GM12878 (cell line): ENCODE data around the gene UBASH3A. TPM values are rescaled to one million over a fixed set of nuclear protein-coding genes. Genes with fewer than 3 reads are reported as not detected.

Experiments
- ATAC-seq: fragments of 200-7000 bp; cut with Tn5 transposase; 3 replicates; pipeline ENCODE4 v1.9.1; 2020; ENCODE audit warnings: mild to moderate bottlenecking, moderate library complexity
- BruUV-seq: library from RNA; stranded (reverse); fragments of 400-500 nt; replicated peaks from 2 replicates; lab custom pipeline; 2021; lab: Mats Ljungman, UMichigan
- CTCF ChIA-PET: fragments of 300-600 bp; sonication (Branson Sonifier 250); formaldehyde crosslinking; extraction: SDS; loops from one replicate; lab custom pipeline; 2021; ENCODE audit warnings: inconsistent platforms; lab: Yijun Ruan, JAX
- POLR2A ChIA-PET: fragments of 350-600 bp; formaldehyde crosslinking; extraction: SDS; loops from one replicate; lab custom pipeline; 2021; ENCODE audit warnings: inconsistent platforms; lab: Charles Lee
- RAD21 ChIA-PET: fragments of 300-600 bp; sonication (Branson Sonifier 250); formaldehyde crosslinking; loops from one replicate; lab custom pipeline; 2023; ENCODE audit warnings: antibody characterized with exemption; ENCODE audit not compliant: unreplicated experiment; lab: Charles Lee
- SMC1A ChIA-PET: fragments of 300-600 bp; sonication (Branson Sonifier 250); formaldehyde crosslinking; loops from one replicate; lab custom pipeline; 2023; ENCODE audit not compliant: unreplicated experiment, uncharacterized antibody; lab: Charles Lee
- DNase-seq: peaks from one replicate; pipeline ENCODE4 v3.0.0-alpha.2; 2011; ENCODE audit warnings: low read depth, low spot score
- FAIRE-seq: peaks from 3 replicates; lab custom pipeline; 2011; peaks lifted over from hg19 to GRCh38; lab: Jason Lieb, UNC
- H2AFZ ChIP-seq: 2 replicates; pipeline ENCODE4 v1.6.0; 2011; ENCODE audit warnings: low read depth, low read length, control low read depth; ENCODE audit not compliant: control insufficient read depth
- H3K27ac ChIP-seq: 2 replicates; pipeline ENCODE4 v1.5.1; 2011; ENCODE audit warnings: control low read depth; ENCODE audit not compliant: control insufficient read depth, insufficient read depth
- H3K27me3 ChIP-seq, 2 experiments: replicated peaks in 1 of 2; 2 replicates each; pipeline versions ENCODE4 v1.6.0 to v1.6.1; 2011; ENCODE audit warnings: low read length in 1 of 2; ENCODE audit not compliant: control insufficient read depth in 2 of 2, insufficient read depth in 2 of 2
- H3K36me3 ChIP-seq, 2 experiments: 2 replicates each; pipeline ENCODE4 v1.5.1; 2011; ENCODE audit warnings: low read length in 1 of 2; ENCODE audit not compliant: control insufficient read depth in 2 of 2, insufficient read depth in 2 of 2
- H3K4me1 ChIP-seq: 2 replicates; pipeline ENCODE4 v1.6.1; 2011; ENCODE audit warnings: mild to moderate bottlenecking, low read length, moderate library complexity, mixed read lengths; ENCODE audit not compliant: control insufficient read depth, insufficient read depth
- H3K4me2 ChIP-seq: 2 replicates; pipeline ENCODE4 v1.6.0; 2011; ENCODE audit warnings: control low read depth; ENCODE audit not compliant: control insufficient read depth, insufficient read depth
- H3K4me3 ChIP-seq: fragments of 200-600 bp; sonication (generic); 2 replicates; pipeline ENCODE4 v1.5.1; 2016
- H3K79me2 ChIP-seq: 2 replicates; pipeline ENCODE4 v1.6.0; 2011; ENCODE audit warnings: low read length; ENCODE audit not compliant: control insufficient read depth, insufficient read depth
- H3K9ac ChIP-seq: 2 replicates; pipeline ENCODE4 v1.8.0; 2011; ENCODE audit warnings: low read length, control low read depth, mixed read lengths; ENCODE audit not compliant: control insufficient read depth, insufficient read depth
- H3K9me3 ChIP-seq: replicated peaks from 3 replicates; pipeline ENCODE4 v1.5.1; 2011; ENCODE audit warnings: mild to moderate bottlenecking, low read length; ENCODE audit not compliant: control insufficient read depth, insufficient read depth
- H4K20me1 ChIP-seq: 2 replicates; pipeline ENCODE4 v1.6.0; 2011; ENCODE audit not compliant: control insufficient read depth, insufficient read depth
- ATF7 ChIP-seq: fragments of 450-650 bp; IDR thresholded peaks from 2 replicates; pipeline ENCODE4 v1.6.1; 2016; ENCODE audit warnings: low read depth, mild to moderate bottlenecking
- CHD2 ChIP-seq: IDR thresholded peaks from 2 replicates; pipeline ENCODE4 v1.6.1; 2011; ENCODE audit warnings: low read depth, low read length, improper control_type of control experiment, borderline replicate concordance
- DPF2 ChIP-seq: fragments of 450-650 bp; IDR thresholded peaks from 2 replicates; pipeline ENCODE4 v1.6.1; 2017; ENCODE audit warnings: mild to moderate bottlenecking
- PBX3 ChIP-seq: IDR thresholded peaks from 2 replicates; pipeline ENCODE4 v1.6.1; 2011; ENCODE audit warnings: mild to moderate bottlenecking, low read depth, low read length, moderate library complexity; ENCODE audit not compliant: insufficient replicate concordance
- SIN3A ChIP-seq: IDR thresholded peaks from 2 replicates; pipeline ENCODE4 v1.6.1; 2012; ENCODE audit warnings: low read depth, low read length, improper control_type of control experiment
- SREBF1 ChIP-seq: IDR thresholded peaks from 2 replicates; pipeline ENCODE4 v1.6.1; 2012; ENCODE audit warnings: mild to moderate bottlenecking, low read length
- TCF12 ChIP-seq: IDR thresholded peaks from 2 replicates; pipeline ENCODE4 v1.6.1; 2011; ENCODE audit warnings: low read depth, mild to moderate bottlenecking, low read length
- WGBS: methylation state at CpG from one replicate; pipeline ENCODE4 v1.1.6; 2016; ENCODE audit warnings: low lambda C conversion rate; ENCODE audit not compliant: insufficient replicate concordance, insufficient coverage; ENCODE audit errors: missing lambda C conversion rate; 5-methylcytosine and 5-hydroxymethylcytosine counted together
- in situ Hi-C: fragments of 300-500 bp; cut with MboI; formaldehyde crosslinking; loops from 9 replicates; pipeline ENCODE4 v1.14.3; 2018; ENCODE audit warnings: mixed read lengths
- intact Hi-C: fragments of 100-400 bp; cut with micrococcal nuclease; formaldehyde crosslinking; loops from one replicate; pipeline ENCODE4 v1.14.2; 2022; ENCODE audit not compliant: unreplicated experiment
- polyA plus RNA-seq, 11 experiments: library from polyadenylated mRNA; depleted of rRNA in 4 of 11; unstranded in 6 of 11; stranded (reverse) in 5 of 11; fragments of >200 nt; fragmentation: Nextera tagmentation in 4 of 11; fragmentation: Illumina TruSeq in 1 of 11; extraction: Ambion mirVana in 4 of 11; extraction: Trizol in 1 of 11; gene quantifications; 1 replicate in 1 of 11; 2 replicates in 10 of 11; pipeline versions ENCODE4 v1.2.1 to v1.2.3, GENCODE V29; 2011 to 2016; ENCODE audit warnings: inconsistent platforms in 2 of 11, missing spikeins in 2 of 11, low read depth in 1 of 11
- total RNA-seq, 4 experiments: library from RNA; depleted of rRNA in 3 of 4; stranded (reverse); fragments of >200 nt in 3 of 4; fragmentation: Illumina TruSeq in 1 of 4; extraction: Trizol in 1 of 4; gene quantifications; 2 replicates each; pipeline versions ENCODE4 v1.2.1 to v1.2.3, GENCODE V29; 2013 to 2021
- TF ChIP-seq, protein P1 (sequence below): IDR thresholded peaks from 2 replicates; pipeline ENCODE4 v1.6.1; 2012; ENCODE audit warnings: low read depth, low read length, improper control_type of control experiment
- TF ChIP-seq, protein P2 (sequence below): fragments of 450-650 bp; conservative IDR thresholded peaks from 2 replicates; pipeline ENCODE4 v1.6.1; 2017; ENCODE audit warnings: mild to moderate bottlenecking, moderate library complexity
- TF ChIP-seq, protein P3 (sequence below): fragments of 450-650 bp; IDR thresholded peaks from 2 replicates; pipeline ENCODE4 v1.6.1; 2017; ENCODE audit warnings: antibody characterized with exemption, mild to moderate bottlenecking, moderate library complexity

Gene UBASH3A
- total and polyA plus RNA-seq, 10 of the 15 experiments (the other 5 are each of a cell fraction or from before 2014, with no cell fraction given): 0.04 to 0.39 (median 0.23) TPM; not detected in 1

GRCh38 chr21:42364304-42364865, 39.3 kb upstream of the UBASH3A start (continued):
- TF ChIP-seq PBX3 (no peak), SREBF1 (no peak), DPF2 (no peak), TCF12 (no peak), SIN3A (no peak)
- TF ChIP-seq, protein P1, sequence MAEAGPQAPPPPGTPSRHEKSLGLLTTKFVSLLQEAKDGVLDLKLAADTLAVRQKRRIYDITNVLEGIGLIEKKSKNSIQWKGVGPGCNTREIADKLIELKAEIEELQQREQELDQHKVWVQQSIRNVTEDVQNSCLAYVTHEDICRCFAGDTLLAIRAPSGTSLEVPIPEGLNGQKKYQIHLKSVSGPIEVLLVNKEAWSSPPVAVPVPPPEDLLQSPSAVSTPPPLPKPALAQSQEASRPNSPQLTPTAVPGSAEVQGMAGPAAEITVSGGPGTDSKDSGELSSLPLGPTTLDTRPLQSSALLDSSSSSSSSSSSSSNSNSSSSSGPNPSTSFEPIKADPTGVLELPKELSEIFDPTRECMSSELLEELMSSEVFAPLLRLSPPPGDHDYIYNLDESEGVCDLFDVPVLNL: no peak
- TF ChIP-seq, protein P2, sequence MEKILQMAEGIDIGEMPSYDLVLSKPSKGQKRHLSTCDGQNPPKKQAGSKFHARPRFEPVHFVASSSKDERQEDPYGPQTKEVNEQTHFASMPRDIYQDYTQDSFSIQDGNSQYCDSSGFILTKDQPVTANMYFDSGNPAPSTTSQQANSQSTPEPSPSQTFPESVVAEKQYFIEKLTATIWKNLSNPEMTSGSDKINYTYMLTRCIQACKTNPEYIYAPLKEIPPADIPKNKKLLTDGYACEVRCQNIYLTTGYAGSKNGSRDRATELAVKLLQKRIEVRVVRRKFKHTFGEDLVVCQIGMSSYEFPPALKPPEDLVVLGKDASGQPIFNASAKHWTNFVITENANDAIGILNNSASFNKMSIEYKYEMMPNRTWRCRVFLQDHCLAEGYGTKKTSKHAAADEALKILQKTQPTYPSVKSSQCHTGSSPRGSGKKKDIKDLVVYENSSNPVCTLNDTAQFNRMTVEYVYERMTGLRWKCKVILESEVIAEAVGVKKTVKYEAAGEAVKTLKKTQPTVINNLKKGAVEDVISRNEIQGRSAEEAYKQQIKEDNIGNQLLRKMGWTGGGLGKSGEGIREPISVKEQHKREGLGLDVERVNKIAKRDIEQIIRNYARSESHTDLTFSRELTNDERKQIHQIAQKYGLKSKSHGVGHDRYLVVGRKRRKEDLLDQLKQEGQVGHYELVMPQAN: no peak

DNA sequence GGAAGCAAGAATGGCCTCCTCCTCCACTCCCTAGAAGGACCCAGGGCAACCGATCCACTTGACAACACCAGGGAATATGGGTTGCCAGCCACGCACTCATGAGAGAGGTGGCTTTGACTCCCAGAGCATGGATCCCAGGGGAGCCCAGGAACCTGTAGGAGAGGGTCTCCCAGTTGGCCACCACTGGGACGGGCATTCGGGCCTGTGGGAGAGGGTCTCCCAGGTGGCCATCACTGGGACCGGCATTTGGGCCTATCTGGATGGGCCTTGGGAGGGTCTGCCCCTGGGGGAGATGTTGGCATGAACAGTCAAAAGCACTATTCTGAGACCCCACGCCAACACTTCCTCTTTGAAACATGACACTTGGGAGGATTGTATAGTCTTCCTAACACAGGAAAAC, 37.9 kb upstream of the UBASH3A start:
- Histone ChIP-seq H3K4me3 (no peak overlapping the region), H3K9ac (no peak overlapping the region), H3K4me1 (peaks cover 17% of the 10 kb centered on the region), H3K27ac (no peak overlapping the region), H3K36me3 (no peaks in the 10 kb centered on the region), H3K27me3 (no peaks in the 10 kb centered on the region; a peak in 2 of 4 replicates), H3K79me2 (no peaks in the 10 kb centered on the region), H4K20me1 (no peaks in the 10 kb centered on the region), H3K4me2 (no peak overlapping the region), H3K9me3 (no peaks in the 10 kb centered on the region), H2AFZ (no peak overlapping the region)
- TF ChIP-seq, protein P3, sequence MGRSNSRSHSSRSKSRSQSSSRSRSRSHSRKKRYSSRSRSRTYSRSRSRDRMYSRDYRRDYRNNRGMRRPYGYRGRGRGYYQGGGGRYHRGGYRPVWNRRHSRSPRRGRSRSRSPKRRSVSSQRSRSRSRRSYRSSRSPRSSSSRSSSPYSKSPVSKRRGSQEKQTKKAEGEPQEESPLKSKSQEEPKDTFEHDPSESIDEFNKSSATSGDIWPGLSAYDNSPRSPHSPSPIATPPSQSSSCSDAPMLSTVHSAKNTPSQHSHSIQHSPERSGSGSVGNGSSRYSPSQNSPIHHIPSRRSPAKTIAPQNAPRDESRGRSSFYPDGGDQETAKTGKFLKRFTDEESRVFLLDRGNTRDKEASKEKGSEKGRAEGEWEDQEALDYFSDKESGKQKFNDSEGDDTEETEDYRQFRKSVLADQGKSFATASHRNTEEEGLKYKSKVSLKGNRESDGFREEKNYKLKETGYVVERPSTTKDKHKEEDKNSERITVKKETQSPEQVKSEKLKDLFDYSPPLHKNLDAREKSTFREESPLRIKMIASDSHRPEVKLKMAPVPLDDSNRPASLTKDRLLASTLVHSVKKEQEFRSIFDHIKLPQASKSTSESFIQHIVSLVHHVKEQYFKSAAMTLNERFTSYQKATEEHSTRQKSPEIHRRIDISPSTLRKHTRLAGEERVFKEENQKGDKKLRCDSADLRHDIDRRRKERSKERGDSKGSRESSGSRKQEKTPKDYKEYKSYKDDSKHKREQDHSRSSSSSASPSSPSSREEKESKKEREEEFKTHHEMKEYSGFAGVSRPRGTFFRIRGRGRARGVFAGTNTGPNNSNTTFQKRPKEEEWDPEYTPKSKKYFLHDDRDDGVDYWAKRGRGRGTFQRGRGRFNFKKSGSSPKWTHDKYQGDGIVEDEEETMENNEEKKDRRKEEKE: no peak
- TF ChIP-seq CHD2 (no peak), ATF7 (no peak)
- 43% methylated on average over 6 of the region's 6 CpGs for WGBS
- intact Hi-C loops (no loop called here), in situ Hi-C loops (no loop called here)
- ChIA-PET CTCF (no interaction called here), RAD21 (interaction anchor here (1.0 kb wide), 1 partner anchor 15 kb away, joined by 3 read pairs; no protein-coding TSS in a partner anchor), POLR2A (no interaction called here), SMC1A (no interaction called here)
- no peak for DNase-seq
- no peak for FAIRE-seq
- no TSS peak for BruUV-seq
- ATAC-seq: no peak
